HG03521 (cell line): ENCODE data around the gene PAXX.

Experiments used
- ATAC-seq: cut with Tn5 transposase; IDR thresholded peaks from one replicate; pipeline ENCODE4 v1.9.1; 2021; ENCODE audit warnings: mild to moderate bottlenecking, moderate library complexity; ENCODE audit not compliant: unreplicated experiment

Gene PAXX

DNA sequence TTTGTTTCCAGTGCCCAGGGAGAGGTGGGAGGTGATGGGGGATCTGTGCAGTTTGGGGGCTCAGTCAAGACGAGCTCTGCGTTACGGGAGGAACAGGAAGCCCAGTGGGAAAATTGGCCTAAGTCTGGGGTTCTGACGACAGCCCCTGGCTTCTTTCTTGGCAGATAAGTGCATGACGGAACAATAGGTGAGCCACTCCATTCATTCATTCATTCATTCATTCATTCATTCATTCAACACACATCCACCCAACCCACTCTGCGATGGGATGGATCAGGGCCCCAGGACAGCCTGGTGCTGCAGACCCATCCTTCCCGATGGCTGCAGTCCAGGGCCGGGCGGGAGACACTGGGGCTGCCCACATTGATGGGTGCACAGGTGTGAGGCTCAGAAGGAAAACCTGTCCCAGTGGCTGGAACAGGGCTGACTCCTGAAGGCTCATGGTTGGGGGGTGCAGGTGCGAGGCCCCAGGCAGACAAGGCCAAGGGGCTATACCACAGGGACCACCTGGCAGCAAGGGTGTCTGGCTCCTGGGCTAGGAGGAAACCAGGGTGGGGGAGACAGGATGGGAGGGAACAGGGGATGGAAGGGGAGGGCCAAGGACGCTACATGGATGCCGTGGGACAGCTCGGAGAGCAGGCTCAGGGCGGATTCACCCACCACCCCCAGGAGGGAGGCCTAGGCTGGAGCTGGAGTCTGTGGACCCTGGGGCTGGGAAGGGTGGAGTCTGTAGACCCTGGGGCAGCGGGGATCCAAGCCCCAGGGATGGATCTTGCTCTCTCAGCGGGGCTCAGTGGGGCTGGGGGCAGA lies 11.3 kb upstream of the PAXX start:
- no peak for ATAC-seq

DNA sequence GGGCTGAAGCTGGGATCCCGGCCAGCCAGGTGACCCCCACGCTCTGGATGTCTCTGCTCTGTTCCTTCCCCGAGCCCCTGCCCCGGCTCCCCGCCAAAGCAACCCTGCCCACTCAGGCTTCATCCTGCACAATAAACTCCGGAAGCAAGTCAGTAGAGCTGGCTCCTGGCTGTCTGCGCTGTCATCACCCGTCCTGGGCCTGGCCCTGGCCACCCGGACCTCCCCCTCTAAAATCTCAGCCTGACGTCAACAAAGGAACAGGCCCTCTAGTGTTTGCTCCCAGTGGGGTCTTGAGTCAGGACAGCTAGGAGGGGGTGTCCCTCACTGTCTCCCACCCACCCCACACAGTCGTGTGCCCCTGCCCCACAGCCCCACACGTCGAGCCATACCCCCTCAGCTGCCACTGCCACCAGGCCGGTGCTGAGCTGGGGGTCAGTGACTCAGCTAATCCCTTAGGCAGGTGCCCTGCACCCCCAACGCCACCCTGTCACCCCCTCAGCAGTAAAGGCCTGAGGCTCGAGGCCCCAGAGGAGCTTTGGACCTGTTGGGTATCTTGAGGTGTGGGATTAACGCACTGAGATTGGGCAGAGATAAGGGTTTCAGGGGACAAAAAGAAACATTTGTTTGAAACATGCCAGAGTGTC lies 10.5 kb upstream of the PAXX start:
- no peak for ATAC-seq

DNA sequence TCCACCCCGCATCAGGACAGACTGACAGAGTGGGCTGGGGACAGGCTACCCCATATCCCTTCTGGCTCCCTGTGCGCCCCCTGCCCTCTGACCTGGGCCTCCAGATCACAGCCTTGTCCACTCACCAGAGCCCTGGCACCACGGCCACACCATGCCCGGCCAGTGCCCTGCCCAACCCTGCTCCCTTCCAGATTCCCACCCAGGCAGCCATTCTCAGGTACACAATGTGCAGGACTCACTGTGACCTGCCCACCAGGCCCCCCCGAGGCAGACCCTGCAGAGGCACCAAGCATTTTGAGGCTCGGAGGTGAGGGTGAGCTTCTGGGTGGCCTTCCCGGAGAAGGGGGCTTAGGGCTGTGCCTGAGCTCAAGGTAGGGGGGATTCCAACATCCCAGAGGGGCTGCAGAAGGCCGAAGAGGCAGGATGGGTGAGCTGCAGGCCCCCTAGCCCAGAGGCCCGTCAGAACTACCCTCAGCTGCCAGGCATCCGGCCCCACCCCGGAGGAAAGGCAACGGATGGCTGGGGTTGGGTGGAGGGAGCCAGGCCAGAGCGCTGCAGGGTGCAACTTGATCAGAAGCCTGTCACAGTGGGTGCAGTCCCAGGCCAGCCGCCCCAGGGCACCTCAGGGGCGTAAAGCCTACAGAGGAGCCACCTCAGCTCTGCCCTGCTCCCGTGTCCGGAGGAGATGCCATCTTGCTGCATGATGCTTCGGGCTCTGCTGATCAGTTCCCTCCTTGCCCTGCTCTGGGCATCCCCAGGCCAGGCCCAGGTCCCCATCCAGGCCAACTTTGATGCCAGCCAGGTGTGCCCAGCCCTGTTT lies 9.8 kb upstream of the PAXX start, which contains the start of gene LCNL1:
LCNL1 (plus strand) TSS at position 762 of the 820 bp plus-strand sequence. CDS start 594 bp downstream, outside the sequence.
- ATAC-seq: no peak

DNA sequence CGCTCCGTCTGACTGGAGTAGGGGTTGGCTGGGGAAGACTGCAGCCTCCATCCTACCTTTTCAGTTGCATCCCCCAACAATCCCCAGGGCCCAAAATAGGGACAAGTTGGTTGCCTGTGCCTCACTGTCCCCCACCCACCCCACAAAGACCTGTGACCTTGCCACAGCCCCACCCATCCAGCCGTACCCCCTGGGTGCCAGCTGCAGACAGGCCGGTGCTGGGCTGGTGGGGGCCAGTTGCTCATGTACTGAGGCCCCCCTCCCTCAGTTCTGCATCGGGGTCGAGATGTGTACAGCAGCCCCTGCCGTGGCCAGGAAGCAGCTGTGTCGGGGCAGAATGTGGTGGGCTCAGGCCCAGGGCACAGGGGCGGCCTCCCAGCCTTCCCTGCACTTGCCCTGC lies 9.1 kb upstream of the PAXX start:
- no peak for ATAC-seq

DNA sequence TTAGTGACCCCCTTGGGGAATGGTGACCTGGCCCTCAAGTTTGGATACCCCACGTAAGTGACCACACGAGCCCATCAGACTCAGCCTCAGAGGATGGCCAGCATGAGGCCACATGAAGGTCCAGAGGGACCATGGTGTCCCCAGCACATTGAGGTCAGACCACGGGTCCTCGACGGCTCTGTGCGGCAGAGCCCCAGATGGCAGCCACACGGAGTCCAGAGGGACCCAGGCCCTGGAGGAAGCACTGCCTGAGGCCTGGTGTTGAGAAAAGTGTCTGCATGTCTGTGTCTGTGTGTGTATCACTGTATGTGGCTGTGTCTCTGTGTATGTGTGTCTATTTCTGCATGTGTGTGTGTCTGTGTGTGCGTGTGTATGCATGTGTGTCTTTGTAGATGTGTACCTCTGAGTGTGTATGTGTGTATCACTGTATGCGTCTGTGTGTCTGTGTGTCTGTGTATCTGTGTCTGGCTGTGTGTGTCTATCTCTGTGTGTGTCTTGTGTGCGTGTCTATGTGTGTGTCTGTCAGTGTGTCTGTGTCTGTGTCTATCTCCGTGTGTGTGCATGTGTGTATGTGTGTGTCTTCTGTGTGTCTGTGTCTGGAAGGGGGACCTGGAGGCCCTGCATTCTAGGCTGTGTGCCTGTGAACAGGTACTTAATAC lies 8.4 kb upstream of the PAXX start:
- ATAC-seq: no peak

DNA sequence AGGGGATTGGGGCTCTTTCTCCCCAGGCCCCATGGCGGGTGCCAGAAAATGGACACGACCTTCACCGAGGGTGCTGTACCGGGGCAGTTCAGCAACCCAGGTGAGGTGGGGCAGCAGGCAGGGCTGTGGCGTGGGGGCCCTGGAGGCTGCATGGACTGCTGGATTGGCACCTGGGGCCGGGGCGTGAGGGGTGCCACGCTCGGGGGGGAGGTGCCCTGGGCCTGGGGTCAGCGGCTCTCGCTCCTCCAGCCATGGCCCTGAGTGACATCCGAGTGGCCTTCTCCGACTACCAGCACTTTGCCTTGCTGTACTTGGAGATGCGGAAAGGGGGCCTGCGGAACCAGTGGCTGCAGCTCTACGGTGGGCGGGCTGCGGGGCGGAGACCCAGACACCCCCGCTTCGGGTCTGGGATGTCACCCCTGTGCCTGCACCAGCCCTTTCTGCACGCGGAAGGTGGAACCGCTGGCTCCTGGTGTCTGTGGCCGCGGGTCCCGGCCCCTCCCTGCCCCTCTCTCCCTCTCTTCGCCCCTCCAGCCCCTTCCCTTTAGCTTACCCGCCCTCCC lies 7.7 kb upstream of the PAXX start:
- no peak for ATAC-seq

DNA sequence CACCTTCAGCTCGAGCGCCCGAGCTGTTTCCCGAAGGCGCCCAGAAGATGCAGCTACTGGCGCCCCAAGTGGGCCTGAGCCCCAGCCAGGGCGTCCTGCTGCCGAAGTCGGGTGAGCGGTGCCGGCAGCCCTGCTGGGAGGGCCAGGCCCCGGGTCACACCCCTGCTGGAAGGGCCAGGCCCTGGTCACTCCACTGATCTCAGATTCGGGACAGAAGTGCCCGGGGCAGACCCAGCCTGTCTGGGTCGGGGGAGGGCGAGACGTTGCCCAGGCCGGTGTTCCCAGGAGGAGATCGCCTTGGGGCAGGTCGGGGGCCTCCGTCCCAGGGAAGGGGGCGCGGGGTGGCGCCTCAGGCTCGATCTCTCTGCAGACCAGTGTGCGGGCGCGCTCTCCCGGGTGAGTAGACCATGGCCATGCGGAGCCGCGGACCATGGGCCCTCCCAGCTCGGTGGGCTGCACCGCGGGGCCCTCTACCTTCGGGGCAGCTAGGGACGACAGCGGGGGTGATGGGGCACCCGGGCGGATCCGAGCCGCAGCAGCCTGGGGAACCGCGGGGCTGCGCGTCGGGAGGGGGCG lies 7.1 kb upstream of the PAXX start:
- ATAC-seq: no peak

DNA sequence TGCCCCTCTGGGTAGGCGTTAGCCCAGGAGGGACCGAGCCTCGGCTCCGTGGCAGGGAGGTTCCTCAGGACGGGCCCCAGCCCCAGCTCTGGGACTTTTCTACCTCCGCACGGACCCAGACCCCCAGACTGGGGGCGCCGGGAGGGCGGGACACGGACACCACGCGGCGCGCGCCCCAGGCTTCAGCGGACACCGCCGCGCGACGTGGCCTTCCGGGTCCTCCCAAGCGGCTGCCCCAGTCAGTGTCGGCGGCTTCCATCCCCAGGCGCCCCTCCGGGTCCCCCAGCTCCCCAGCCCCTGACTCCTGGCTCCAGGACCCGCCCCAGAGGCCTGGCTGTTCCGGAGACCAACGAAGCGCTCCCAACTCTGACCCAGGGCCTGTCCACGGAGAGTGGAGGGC lies 6.4 kb upstream of the PAXX start:
- ATAC-seq: no peak

DNA sequence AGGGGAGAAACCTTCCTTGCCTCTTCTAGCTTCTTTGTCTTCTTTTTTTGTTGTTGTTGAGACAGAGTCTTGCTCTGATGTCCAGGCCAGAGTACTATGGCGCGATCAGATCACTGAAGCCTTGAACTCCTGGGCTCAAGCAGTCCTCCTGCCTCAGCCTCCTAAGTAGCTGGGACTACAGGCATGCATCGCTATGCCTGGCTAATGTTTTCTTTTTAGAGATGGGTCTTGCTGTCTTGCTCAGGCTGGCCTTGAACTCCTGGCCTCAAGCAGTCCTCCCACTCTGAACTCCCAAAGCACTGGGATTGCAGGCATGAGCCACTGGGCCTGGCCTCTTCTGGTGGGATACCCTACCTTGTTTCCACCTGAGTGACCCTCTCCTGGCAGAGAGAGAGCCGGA lies 3.4 kb upstream of the PAXX start:
- no peak for ATAC-seq

DNA sequence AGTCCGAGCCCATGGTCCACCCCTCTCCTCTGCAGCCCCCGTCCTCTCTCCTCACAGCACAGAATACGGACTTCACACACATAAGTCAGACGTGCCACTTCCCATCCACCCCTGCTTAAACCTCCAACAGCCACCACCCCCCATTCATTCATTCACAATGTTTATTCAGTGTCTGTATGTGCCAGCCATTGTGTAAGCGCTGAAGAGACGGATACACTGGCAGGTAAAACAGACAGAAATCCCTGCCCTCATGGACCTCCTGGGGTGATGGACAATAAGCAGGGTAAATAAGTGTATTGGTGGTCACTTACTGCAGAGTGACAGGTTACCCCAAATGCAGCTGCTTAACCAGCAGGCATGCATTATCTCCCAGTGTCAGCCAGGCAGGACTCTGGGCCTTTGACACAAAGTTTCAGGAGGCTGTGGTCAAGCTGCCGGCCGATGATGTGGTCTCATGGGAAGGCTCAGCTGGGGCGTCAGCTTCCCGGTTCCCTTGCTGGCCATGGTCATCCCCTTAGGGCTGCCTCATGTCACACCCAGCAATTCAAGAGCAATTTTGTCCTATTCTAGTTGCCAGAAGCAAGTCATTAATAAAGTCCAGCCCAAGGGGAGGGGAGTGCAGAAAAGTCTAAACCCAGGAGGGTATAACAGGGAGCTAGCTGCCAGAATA lies 1.8 kb upstream of the PAXX start:
- no peak for ATAC-seq

DNA sequence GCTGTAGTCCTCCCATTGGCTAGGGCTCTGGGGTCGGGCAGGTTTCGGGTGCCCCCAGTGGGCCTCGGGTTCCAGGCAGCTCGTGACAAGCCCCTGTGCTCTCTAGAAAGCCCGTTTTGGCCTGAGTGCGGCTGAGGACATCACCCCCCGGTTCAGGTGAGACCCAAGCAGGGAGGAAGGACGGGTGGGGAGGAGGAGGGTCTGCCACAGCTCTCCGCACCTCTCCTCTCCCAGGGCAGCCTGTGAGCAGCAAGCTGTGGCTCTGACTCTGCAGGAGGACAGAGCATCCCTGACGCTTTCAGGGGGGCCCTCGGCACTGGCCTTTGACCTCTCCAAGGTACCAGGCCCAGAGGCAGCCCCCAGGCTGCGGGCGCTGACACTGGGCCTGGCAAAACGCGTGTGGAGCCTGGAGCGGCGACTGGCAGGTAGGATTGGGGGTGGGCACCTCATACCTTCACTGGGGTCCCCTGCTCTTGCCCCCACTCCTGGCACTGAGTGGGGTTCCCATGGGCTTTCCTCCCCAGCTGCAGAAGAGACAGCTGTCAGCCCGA lies 672 bp downstream of the PAXX start:
- no peak for ATAC-seq

DNA sequence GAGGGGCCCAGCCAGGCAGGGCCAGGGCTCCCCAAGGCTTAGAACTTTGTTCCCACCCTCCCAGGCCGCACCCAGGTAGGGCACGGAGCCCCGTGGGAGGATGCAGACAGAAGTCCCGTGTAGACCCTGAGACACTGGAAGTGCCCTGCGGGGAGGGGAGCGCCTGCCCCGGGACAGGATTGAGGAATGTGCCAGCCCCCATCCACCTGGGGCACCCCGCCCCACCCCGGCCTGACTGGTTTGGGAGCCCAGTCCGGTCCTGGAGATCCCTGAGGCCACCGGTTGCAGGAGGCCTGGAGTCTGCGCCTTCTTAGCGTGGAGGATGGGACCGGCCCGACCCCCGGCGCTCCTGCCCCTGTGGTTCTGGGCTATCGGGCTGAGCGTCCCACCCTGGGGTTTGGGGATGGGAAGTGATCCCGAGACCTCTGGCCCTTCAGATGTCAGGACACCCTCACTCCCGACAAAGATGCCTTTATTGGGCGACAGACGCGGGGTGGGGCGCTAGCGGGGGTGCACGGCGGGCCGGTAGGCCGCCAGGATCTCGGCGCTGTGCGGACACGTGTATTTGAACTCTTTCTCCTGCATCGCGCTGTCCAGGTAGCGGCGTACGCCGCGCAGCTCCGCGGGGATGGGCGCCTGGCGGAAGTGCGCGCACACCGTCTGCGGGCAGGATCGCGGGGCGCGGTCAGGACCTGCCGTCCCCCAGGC lies 2.1 kb downstream of the PAXX start:
- no peak for ATAC-seq

DNA sequence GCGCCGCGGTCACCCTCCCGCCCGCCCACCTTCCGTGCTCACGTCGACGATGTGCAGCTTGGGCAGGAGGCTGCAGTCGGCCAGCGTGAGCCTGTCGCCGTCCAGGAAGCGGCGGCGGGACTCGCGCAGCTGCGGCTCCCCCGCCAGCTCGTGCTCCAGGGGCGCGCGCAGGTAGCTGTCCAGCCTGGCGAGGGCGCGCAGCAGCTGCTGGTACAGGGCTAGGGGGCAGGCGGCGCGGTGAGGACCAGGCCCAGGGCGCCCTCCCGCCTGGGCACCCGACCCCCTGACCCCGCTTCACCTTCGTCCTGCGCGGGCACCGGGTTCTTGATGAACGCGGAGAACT lies 2.6 kb downstream of the PAXX start:
- no peak for ATAC-seq

DNA sequence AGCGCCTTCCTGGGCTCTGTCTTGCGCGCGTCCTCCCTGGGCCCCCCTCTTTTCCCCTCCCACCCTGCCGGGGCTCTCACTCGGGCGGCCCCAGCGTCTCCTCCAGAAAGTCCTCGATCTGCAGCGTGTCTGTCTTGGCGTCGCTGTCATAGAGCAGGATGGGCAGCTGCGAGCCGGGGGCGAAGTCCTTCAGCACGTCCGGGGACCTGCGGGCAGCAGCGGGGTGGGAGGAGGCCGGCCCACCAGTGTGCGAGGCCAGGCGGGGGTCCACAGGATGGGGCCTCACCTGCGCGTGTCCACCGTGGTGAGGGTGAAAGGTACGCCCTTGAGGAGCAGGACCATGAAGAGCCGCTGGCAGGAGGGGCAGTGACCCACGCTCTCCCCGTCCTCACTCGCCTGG lies 3.1 kb downstream of the PAXX start:
- ATAC-seq: no peak

DNA sequence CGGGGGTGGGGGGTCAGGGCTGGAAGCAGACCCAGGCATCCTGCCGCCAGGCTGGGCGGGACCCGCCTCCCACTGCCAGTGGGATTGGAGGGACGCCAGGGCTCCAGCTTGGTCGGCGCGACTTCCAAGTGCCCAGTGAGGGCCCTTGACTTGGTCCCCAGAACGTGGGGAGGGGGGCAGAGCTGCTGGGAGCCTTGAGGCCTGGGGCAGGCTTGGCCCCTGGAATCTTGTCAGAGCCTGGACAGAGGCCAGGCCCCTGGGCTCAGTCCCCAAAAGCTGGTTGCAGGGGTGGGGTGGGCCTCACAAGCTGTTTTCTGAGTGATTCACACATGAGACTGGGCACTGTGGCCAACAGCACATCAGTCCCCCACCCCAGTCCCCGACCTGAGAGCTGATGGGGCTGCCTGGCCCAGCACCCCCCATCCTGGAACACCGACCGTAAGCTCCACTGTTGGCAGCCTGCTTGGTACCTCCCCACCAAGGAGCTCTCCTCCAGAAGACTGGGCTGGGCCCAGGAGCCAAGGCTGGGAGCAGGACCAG lies 3.6 kb downstream of the PAXX start:
- no peak for ATAC-seq

DNA sequence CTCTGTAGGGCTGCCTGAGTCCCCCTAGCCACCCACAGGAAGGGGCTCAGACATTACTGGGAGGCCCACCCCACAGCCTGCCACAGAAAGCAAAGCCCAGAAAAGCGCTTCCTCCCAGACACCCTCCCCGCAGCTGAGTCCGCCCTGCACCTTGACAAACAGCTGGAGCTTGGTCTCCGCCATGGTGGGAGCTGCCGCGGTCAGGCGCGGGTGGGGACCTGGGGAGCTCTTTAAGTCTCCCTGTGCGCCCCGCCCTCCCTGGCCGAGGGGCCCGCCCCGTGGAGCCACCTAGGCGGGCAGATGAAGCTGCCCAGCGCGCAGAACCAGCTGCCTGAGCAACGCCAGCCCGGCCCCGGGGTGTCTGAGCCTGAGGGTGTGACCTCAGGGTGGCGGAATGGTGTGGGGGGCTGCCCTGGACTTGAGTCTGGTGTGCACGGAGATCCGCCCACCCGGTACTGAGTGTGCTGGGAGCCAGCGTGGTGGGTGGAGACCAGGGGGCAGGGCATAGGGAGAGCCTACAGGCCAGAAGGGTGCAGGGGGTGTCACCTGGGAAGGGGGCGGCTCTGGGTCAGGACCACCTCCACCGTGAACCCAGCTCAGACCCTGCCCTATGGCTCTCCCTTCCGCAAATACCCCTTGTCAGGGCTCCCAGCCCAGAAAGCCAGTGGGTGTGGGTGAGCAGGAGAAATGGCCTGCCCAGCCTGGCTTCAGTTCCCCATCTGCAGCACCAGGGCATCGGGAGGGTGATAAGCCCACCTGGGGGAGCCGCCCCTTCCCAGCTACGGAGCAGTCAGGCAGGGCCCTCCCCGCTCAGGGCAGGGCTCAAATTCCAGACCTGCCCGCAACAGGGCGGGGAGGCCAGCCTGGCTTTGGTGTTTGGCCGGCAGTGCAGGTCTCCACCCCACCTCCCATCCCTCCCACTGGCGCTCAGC lies 4.4 kb downstream of the PAXX start, which contains the start of gene CLIC3:
CLIC3 (minus strand) TSS at position 208 of the 932 bp plus-strand sequence; CDS start at position 183, 25 bp downstream.
- no peak for ATAC-seq

DNA sequence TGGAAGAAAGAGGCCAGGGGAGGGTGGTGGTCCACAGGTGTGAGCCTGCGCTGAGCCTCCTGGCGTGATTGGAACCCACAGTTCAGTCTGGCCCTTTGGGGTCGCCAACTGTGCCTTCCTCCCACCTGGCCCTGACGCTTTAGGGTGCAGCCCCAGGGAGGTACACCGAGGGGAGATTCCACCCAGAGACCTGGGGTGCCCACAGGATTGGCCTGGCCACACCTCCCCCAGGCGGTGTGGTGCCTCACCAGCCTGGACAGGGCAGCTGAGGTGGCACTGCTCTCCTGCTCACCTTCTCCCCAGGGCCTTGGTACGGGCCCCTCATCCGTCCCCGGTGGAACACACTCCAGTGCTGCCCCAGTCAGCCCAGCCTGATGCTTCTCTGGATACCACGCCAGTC lies 5.1 kb downstream of the PAXX start:
- ATAC-seq: no peak

DNA sequence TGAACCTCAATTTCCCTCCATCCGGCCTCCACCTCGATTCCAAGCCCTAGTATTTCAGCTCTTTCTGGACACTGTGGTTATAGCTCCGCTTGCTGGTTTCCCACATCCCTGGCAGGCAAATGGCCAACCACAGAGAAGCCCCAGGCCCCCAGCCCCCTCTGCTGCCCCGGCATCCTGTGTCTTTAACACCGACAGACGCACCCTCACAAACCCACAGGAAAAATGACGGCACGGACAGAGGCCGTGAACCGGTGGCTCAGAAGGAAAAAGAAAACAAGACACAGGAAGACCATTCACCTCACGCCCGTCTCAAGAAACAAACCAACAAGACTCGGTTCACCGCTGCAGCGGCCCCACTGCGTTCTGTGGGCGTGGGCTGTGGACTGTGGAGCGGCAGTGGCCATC lies 5.6 kb downstream of the PAXX start:
- no peak for ATAC-seq
